Tibial nerve (tissue), 4 donors: ENCODE data around the gene RAI1. TPM values are rescaled to one million over a fixed set of nuclear protein-coding genes. Genes with fewer than 3 reads are reported as not detected.

Source experiments
- DNase-seq, 2 donors: peaks; one replicate each; pipeline ENCODE4 v3.0.0-alpha.2; 2019; ENCODE audit warnings: low spot score in 2 of 2
- H3K27ac ChIP-seq, 4 donors: fragments of 200-600 bp; sonication (generic) in 3 of 4; one replicate each; pipeline ENCODE4 v1.5.1; 2017 to 2019; ENCODE audit warnings: mild to moderate bottlenecking in 1 of 4
- H3K27me3 ChIP-seq, 2 donors: fragments of 200-600 bp; sonication (generic) in 1 of 2; one replicate each; pipeline versions ENCODE4 v1.5.1 to v1.6.0; 2017 to 2019
- H3K36me3 ChIP-seq, 3 donors: fragments of 200-600 bp; sonication (generic); one replicate each; pipeline ENCODE4 v1.5.1; 2018 to 2019
- H3K4me1 ChIP-seq, 4 donors: fragments of 200-600 bp; sonication (generic) in 3 of 4; one replicate each; pipeline ENCODE4 v1.5.1; 2017 to 2019
- H3K4me3 ChIP-seq, 4 donors: fragments of 200-600 bp; sonication (generic) in 3 of 4; one replicate each; pipeline ENCODE4 v1.5.1; 2017 to 2019; ENCODE audit warnings: mild to moderate bottlenecking in 1 of 4, moderate library complexity in 1 of 4
- H3K9me3 ChIP-seq, 4 donors: fragments of 200-600 bp; sonication (generic) in 3 of 4; one replicate each; pipeline ENCODE4 v1.5.1; 2017 to 2019
- EP300 ChIP-seq, 2 donors: sonication (generic); formaldehyde crosslinking; IDR thresholded peaks; one replicate each; pipeline ENCODE4 v1.6.1; 2017; ENCODE audit warnings: antibody characterized with exemption in 2 of 2, mild to moderate bottlenecking in 1 of 2
- POLR2A ChIP-seq, 2 donors: fragments of 450-650 bp; IDR thresholded peaks; one replicate each; pipeline ENCODE4 v1.6.1; 2017; ENCODE audit warnings: antibody characterized with exemption in 2 of 2, mild to moderate bottlenecking in 2 of 2, moderate library complexity in 2 of 2
- WGBS, 2 donors: methylation state at CpG; one replicate each; pipeline ENCODE4 v1.1.5; 2018; 5-methylcytosine and 5-hydroxymethylcytosine counted together
- total RNA-seq, 4 donors: library from RNA; depleted of rRNA; stranded (reverse); fragments of >200 nt; gene quantifications; one replicate each; pipeline ENCODE4 v1.1.0, GENCODE V29; 2016
- TF ChIP-seq, protein P1 (sequence below), 5 experiments: fragments of 200-600 bp in 3 of 5; fragments of 450-650 bp in 2 of 5; sonication (generic) in 3 of 5; IDR thresholded peaks; one replicate each; pipeline ENCODE4 v1.5.1; 2016 to 2019; ENCODE audit warnings: antibody characterized with exemption in 5 of 5, mild to moderate bottlenecking in 3 of 5, moderate library complexity in 2 of 5

The RAI1 gene
- total RNA-seq, 4 donors from 2014 or later: 32.9 to 52.7 (median 45.9) TPM

- DNase-seq: peak; percentile 52 to 63
- WGBS, 2 donors: 1 to 3% methylated on average over 13 to 30 of the region's 90 CpGs
- H3K36me3 ChIP-seq: no peaks in the 10 kb centered on the region
- H3K4me3 ChIP-seq: peak overlapping the region; percentile 66 to 78 (median 76)
- H3K4me1 ChIP-seq: peaks cover 0 to 80% (median 66%) of the 10 kb centered on the region in 4 donors
- H3K27ac ChIP-seq: peak overlapping the region; percentile 95 to 98 (median 96)
- no peaks in the 10 kb centered on the region for H3K27me3 ChIP-seq
- no peaks in the 10 kb centered on the region for H3K9me3 ChIP-seq
- TF ChIP-seq EP300 (IDR thresholded peaks at IDR 0.05) (peak; percentile 34 to 79), POLR2A (IDR thresholded peaks at IDR 0.05) (peak; percentile 20 to 77)
- TF ChIP-seq, protein P1, sequence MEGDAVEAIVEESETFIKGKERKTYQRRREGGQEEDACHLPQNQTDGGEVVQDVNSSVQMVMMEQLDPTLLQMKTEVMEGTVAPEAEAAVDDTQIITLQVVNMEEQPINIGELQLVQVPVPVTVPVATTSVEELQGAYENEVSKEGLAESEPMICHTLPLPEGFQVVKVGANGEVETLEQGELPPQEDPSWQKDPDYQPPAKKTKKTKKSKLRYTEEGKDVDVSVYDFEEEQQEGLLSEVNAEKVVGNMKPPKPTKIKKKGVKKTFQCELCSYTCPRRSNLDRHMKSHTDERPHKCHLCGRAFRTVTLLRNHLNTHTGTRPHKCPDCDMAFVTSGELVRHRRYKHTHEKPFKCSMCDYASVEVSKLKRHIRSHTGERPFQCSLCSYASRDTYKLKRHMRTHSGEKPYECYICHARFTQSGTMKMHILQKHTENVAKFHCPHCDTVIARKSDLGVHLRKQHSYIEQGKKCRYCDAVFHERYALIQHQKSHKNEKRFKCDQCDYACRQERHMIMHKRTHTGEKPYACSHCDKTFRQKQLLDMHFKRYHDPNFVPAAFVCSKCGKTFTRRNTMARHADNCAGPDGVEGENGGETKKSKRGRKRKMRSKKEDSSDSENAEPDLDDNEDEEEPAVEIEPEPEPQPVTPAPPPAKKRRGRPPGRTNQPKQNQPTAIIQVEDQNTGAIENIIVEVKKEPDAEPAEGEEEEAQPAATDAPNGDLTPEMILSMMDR (IDR thresholded peaks at IDR 0.05): peak in 1 of 5 experiments; percentile 40
Observed at GRCh38 chr17:17694169-17695081, 13.2 kb downstream of the RAI1 start.

GRCh38 chr17:17696085-17696484 is 14.8 kb downstream of the RAI1 start:
- no peak overlapping the region for H3K4me3 ChIP-seq
- H3K4me1 ChIP-seq: peaks cover 0 to 95% (median 76%) of the 10 kb centered on the region in 4 donors
- 75 to 81% methylated on average over 4 of the region's 4 CpGs for WGBS, 2 donors

GRCh38 chr17:17696882-17697633 is 15.8 kb downstream of the RAI1 start:
- WGBS, 2 donors: 58% methylated on average over 10 to 13 of the region's 13 CpGs
- H3K9me3 ChIP-seq: no peaks in the 10 kb centered on the region
- H3K4me3 ChIP-seq: no peak overlapping the region
- H3K4me1 ChIP-seq: peaks cover 0 to 95% (median 72%) of the 10 kb centered on the region in 4 donors
- TF ChIP-seq, protein P1 (IDR thresholded peaks at IDR 0.05): no peak
- TF ChIP-seq POLR2A (IDR thresholded peaks at IDR 0.05) (no peak), EP300 (IDR thresholded peaks at IDR 0.05) (no peak)
- DNase-seq: no peak
- H3K36me3 ChIP-seq: no peaks in the 10 kb centered on the region
- no peaks in the 10 kb centered on the region for H3K27me3 ChIP-seq
- peak overlapping the region in 2 of 4 donors; percentile 95 to 98 for H3K27ac ChIP-seq

More at GRCh38 chr17:17696085-17696484, 14.8 kb downstream of the RAI1 start:
- no peaks in the 10 kb centered on the region for H3K27me3 ChIP-seq
- TF ChIP-seq EP300 (IDR thresholded peaks at IDR 0.05): no peak
- TF ChIP-seq, protein P1 (IDR thresholded peaks at IDR 0.05): no peak
- no peak for TF ChIP-seq POLR2A (IDR thresholded peaks at IDR 0.05)
- no peak for DNase-seq
- H3K9me3 ChIP-seq: no peaks in the 10 kb centered on the region
- peak overlapping the region; percentile 95 to 98 (median 96) for H3K27ac ChIP-seq
- H3K36me3 ChIP-seq: no peaks in the 10 kb centered on the region

GRCh38 chr17:17698371-17698770 is 17.1 kb downstream of the RAI1 start:
- Histone ChIP-seq H3K9me3 (no peaks in the 10 kb centered on the region), H3K4me1 (peaks cover 0 to 95% (median 65%) of the 10 kb centered on the region in 4 donors), H3K36me3 (no peaks in the 10 kb centered on the region), H3K27me3 (no peaks in the 10 kb centered on the region), H3K4me3 (no peak overlapping the region), H3K27ac (peak overlapping the region in 3 of 4 donors; percentile 63 to 98 (median 95))
- DNase-seq: no peak
- TF ChIP-seq EP300 (IDR thresholded peaks at IDR 0.05): no peak
- TF ChIP-seq, protein P1 (IDR thresholded peaks at IDR 0.05): no peak
- no peak for TF ChIP-seq POLR2A (IDR thresholded peaks at IDR 0.05)
- WGBS, 2 donors: 54 to 64% methylated on average over 4 to 5 of the region's 5 CpGs
